GM10248 (cell line): ENCODE results near the gene DIP2C.
"Not testable (repeated sequence)": the region's sequence is repeated elsewhere in the genome, so short reads cannot be mapped to it uniquely, and the experiment has no call there.

Experiments
- CTCF ChIA-PET: fragments of 300-600 bp; sonication (Branson Sonifier 250); formaldehyde crosslinking; extraction: SDS; loops from one replicate; lab custom pipeline; 2021; ENCODE audit warnings: antibody characterized with exemption; lab: Yijun Ruan, JAX
- POLR2A ChIA-PET: fragments of 350-650 bp; sonication (Branson Sonifier 250); formaldehyde crosslinking; extraction: SDS; loops from one replicate; lab custom pipeline; 2020; ENCODE audit warnings: antibody characterized with exemption; lab: Yijun Ruan, JAX
- DNase-seq: peaks from one replicate; pipeline ENCODE4 v3.0.0; 2012; ENCODE audit errors: extremely low spot score
- TF ChIP-seq, protein P1 (sequence below): IDR thresholded peaks from 2 replicates; pipeline ENCODE4 v1.5.1; 2012; ENCODE audit warnings: mild to moderate bottlenecking, low read depth; ENCODE audit errors: extremely low read depth, missing control alignments, control extremely low read depth

The DIP2C gene

DNA sequence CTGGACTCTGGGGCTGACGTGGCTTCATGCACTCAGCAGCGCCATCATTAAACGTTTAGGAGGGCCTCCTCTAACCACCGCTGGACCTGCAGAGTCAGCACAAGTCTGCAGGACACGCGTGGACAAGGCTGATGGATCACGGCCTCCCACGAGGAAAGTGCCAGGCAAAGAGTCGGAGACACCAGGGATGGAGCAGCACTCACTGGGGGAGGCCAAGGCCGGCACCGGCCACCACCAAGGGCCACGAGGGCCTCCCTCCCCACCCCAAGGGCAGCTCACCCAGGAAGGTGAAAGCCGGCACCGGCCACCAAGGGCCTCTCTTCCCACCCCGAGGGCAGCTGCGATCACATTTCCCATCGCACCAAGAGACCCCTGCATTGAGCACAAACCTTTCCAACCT is 91.5 kb downstream of the DIP2C start:
- POLR2A ChIA-PET, result no interaction called here
- DNase-seq, result no peak
- TF ChIP-seq, protein P1, sequence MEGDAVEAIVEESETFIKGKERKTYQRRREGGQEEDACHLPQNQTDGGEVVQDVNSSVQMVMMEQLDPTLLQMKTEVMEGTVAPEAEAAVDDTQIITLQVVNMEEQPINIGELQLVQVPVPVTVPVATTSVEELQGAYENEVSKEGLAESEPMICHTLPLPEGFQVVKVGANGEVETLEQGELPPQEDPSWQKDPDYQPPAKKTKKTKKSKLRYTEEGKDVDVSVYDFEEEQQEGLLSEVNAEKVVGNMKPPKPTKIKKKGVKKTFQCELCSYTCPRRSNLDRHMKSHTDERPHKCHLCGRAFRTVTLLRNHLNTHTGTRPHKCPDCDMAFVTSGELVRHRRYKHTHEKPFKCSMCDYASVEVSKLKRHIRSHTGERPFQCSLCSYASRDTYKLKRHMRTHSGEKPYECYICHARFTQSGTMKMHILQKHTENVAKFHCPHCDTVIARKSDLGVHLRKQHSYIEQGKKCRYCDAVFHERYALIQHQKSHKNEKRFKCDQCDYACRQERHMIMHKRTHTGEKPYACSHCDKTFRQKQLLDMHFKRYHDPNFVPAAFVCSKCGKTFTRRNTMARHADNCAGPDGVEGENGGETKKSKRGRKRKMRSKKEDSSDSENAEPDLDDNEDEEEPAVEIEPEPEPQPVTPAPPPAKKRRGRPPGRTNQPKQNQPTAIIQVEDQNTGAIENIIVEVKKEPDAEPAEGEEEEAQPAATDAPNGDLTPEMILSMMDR, result no peak
- CTCF ChIA-PET, result no interaction called here

DNA sequence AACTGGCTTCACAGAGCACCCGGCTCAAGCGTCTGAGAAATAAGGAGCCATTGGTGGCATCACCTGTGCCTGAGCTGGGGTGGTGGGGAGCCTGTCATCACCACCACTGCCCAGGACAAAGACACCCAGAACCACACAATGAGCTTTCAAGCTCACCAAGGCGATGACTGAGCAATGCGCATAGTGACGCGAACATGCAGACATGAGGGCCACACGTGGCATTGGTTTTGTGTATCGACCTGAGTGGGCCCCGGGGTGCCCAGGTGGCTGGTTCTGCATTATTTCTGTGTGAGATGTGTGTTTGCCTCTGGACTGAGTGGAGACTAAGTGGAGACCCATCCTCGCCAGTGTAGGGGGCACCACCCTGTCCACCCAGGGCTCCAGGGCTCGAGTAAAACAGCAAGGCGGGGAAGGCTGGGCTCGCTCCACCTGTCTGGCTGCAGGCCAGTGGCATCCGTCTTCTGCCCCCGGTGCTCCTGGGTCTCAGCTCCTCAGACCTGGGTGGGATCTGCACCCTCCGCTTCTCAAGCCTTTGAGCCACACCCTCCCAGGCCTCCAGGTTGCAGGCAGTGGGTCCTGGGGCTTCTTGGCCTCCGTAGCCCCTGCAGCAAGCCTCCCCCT is 92.6 kb downstream of the DIP2C start:
- CTCF ChIA-PET, result no interaction called here
- POLR2A ChIA-PET, result no interaction called here
- DNase-seq, result no peak
- TF ChIP-seq, protein P1, result no peak

DNA sequence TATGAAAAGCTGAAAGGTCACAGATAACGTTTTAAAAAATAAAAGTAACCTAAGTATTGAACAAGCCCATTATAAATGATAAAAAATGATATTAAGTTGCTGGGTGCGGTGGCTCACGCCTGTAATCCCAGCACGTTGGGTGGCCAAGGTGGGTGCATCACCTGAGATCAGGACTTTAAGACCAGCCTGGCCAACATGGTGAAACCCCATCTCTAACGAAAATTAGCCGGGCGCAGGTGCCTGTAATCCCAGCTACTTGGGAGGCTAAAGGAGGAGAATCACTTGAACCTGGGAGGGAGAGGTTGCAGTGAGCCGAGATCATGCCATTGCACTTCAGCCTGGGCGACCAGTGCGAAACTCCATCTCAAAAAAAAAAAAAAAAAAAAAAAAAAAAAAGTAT is 93.3 kb downstream of the DIP2C start:
- POLR2A ChIA-PET, CTCF ChIA-PET, DNase-seq: not testable (repeated sequence)

DNA sequence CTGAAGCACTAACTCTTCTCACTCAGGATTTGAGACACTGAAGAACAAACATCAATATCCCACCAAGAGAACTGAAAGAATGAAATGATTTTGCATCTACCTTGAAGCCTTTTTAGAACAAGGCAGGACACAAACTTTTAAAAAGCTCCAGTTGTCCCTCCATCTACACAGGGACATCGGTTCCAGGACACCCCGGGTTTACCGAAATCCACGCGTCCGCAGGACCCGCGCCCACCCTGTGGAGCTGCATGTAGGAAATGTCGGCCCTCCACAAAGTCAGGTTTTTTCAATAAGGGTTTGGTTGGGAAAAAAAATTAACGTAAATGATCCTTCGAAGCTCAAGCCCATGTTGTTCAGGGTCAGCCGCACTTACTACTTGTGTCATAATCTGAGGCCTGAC is 94.0 kb downstream of the DIP2C start:
- CTCF ChIA-PET, result no interaction called here
- POLR2A ChIA-PET, result no interaction called here
- TF ChIP-seq, protein P1, result no peak
- DNase-seq, result no peak

DNA sequence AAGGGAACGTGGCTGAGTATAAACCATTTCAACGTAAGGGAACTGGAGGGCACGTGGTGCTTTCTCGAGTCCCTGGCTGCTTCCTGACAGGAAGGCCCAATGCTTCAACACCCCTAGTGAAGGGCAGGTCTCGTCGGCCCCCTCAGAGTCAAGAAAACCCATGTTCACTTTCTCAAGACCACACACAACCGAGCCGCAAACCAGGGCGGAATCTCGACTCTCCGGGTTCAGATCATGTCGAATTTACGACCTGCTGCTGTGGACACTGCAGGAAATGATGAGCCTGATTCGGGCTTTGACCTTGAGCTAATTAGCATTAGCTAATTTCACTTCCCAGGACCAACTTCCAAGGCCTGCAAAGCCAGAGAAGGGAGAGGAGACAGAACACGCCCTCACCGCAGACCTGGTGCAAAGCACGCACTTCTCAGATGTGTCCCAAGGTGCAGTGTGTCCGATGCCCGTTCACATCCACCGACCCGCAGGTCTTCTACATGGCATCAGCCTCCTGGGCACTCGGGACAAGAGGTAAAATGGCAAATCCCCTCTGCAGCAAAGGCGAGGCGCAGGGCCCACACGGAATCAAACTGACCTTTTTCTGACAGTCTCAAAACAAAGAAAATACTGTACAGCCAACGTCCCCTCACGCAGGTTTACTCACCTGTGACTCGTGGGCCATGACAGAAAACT is 94.7 kb downstream of the DIP2C start:
- TF ChIP-seq, protein P1, result no peak
- POLR2A ChIA-PET, result no interaction called here
- no peak for DNase-seq
- CTCF ChIA-PET, result interaction anchor here (1.0 kb wide), 1 partner anchor 20 kb away, joined by 3 read pairs; no protein-coding TSS in a partner anchor

DNA sequence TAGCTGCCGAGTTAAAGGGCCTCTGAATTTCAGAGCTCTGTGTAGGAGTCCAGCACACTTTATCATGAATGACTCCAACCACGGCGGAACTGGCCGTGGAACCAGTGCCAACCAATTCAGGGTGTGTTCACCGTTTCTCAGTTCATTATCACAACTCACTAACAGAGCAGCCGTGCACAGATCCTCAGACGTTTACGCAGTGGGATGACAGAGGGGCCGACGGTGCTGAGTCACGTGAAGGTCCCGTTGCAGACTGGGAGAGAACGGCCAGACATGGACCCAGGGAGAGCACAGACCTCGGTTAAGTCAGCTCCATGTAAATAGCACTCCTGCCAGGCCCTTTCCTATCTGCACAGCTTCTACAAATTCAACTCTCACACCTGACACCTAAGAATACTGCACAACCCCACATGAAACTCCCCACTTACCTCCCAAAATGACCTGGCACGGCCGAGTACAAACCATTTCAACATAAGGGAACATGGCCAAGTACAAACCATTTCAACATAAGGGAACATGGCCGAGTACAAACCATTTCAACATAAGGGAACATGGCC is 95.5 kb downstream of the DIP2C start:
- ChIA-PET POLR2A (no interaction called here), CTCF (interaction anchor here (1.0 kb wide), 1 partner anchor 19 kb away, joined by 3 read pairs; no protein-coding TSS in a partner anchor)
- TF ChIP-seq, protein P1, result no peak
- DNase-seq, result no peak

DNA sequence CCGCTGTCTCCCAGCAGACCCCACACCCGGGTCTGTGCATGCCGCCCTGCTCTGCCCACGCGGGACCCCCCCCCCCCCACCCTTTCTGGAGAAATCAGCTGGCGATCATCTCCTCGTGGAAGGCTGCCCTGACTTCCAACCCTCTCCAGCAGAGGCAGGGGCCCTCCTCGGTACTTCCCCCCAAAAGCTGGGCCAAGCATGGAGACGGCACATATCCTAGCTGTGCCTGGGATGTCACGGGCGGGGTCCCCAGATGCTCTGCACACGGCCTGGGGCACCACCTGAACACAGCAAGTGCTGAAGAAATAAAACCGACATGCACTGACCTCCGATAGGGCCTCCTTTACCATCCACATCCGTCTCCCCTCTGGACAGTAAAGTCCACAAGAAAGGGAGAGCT is 96.0 kb downstream of the DIP2C start:
- CTCF ChIA-PET, result no interaction called here
- POLR2A ChIA-PET, result no interaction called here
- no peak for DNase-seq
- TF ChIP-seq, protein P1, result no peak
